Sigmoid colon (tissue), 4 donors: ENCODE measurements around the gene SLC51B.

Source experiments
- CTCF ChIP-seq, 4 experiments: fragments of 450-650 bp in 3 of 4; fragments of 200-600 bp in 1 of 4; IDR thresholded peaks; one replicate each; pipeline ENCODE4 v1.5.1; 2016 to 2019; ENCODE audit warnings: antibody characterized with exemption in 4 of 4, mild to moderate bottlenecking in 3 of 4, moderate library complexity in 2 of 4
- EP300 ChIP-seq, 4 donors: sonication (generic); formaldehyde crosslinking; IDR thresholded peaks; one replicate each; pipeline ENCODE4 v1.6.1; 2017; ENCODE audit warnings: antibody characterized with exemption in 4 of 4
- POLR2A ChIP-seq, 2 donors: fragments of 450-650 bp; IDR thresholded peaks; one replicate each; pipeline ENCODE4 v1.6.1; 2016; ENCODE audit warnings: antibody characterized with exemption in 2 of 2, mild to moderate bottlenecking in 2 of 2, moderate library complexity in 2 of 2
- POLR2AphosphoS5 ChIP-seq, 4 donors: sonication (generic); formaldehyde crosslinking; IDR thresholded peaks; one replicate each; pipeline ENCODE4 v1.6.1; 2017; ENCODE audit warnings: antibody characterized with exemption in 4 of 4

GRCh38 chr15:65050270-65050669, 5.1 kb downstream of the SLC51B start:
- TF ChIP-seq POLR2A (IDR thresholded peaks at IDR 0.05) (no peak), EP300 (IDR thresholded peaks at IDR 0.05) (no peak), CTCF (IDR thresholded peaks at IDR 0.05) (no peak), POLR2AphosphoS5 (IDR thresholded peaks at IDR 0.05) (no peak)
